ENCODE results near the gene DRGX.

Gene DRGX

GRCh38 chr10:49377256-49377655 lies 18.6 kb downstream of the DRGX start:
- Histone ChIP-seq H3K4me2 (ENCODE audit: low read depth, low read length) (no peak overlapping the region), H2AFZ (ENCODE audit: low read length) (no peak overlapping the region), H3K36me3 (replicated peaks; ENCODE audit: insufficient read depth, low read length) (no peaks in the 10 kb centered on the region), H4K20me1 (ENCODE audit: insufficient read depth, low read length) (no peaks in the 10 kb centered on the region), H3K9me2 (replicated peaks; ENCODE audit: insufficient read depth, low read length) (no peaks in the 10 kb centered on the region), H3K9ac (ENCODE audit: low read length) (no peak overlapping the region), H3K27ac (ENCODE audit: low read length) (no peak overlapping the region), H3K9me3 (replicated peaks; ENCODE audit: insufficient read depth, low read length) (no peaks in the 10 kb centered on the region), H3K4me1 (ENCODE audit: low read length) (no peaks in the 10 kb centered on the region), H3K27me3 (replicated peaks; ENCODE audit: insufficient read depth, low read length) (no peaks in the 10 kb centered on the region), H3F3A (ENCODE audit: insufficient read depth, low read length) (no peaks in the 10 kb centered on the region), H3K4me3 (ENCODE audit: low read length) (no peak overlapping the region), H3K79me2 (ENCODE audit: low read length) (no peaks in the 10 kb centered on the region)
- TF ChIP-seq CTCF (IDR thresholded peaks at IDR 0.05; ENCODE audit: low read length) (no peak), EZH2phosphoT487 (IDR thresholded peaks at IDR 0.05; ENCODE audit: low read length) (no peak), EZH2 (optimal IDR thresholded peaks at IDR 0.05; ENCODE audit: low read depth, low read length) (no peak)
- no peak for DNase-seq

GRCh38 chr10:49375611-49376010 lies 20.3 kb downstream of the DRGX start:
- H3K9me2 ChIP-seq (replicated peaks; ENCODE audit: insufficient read depth, low read length), result no peaks in the 10 kb centered on the region
- H3K9ac ChIP-seq (ENCODE audit: low read length), result no peak overlapping the region
- TF ChIP-seq CTCF (IDR thresholded peaks at IDR 0.05; ENCODE audit: low read length) (no peak), EZH2phosphoT487 (IDR thresholded peaks at IDR 0.05; ENCODE audit: low read length) (no peak), EZH2 (optimal IDR thresholded peaks at IDR 0.05; ENCODE audit: low read depth, low read length) (no peak)
- H3F3A ChIP-seq (ENCODE audit: insufficient read depth, low read length), result no peaks in the 10 kb centered on the region
- H3K27ac ChIP-seq (ENCODE audit: low read length), result no peak overlapping the region
- H2AFZ ChIP-seq (ENCODE audit: low read length), result no peak overlapping the region
- H3K36me3 ChIP-seq (replicated peaks; ENCODE audit: insufficient read depth, low read length), result no peaks in the 10 kb centered on the region
- no peak overlapping the region for H3K4me2 ChIP-seq (ENCODE audit: low read depth, low read length)
- no peaks in the 10 kb centered on the region for H3K9me3 ChIP-seq (replicated peaks; ENCODE audit: insufficient read depth, low read length)
- no peaks in the 10 kb centered on the region for H3K27me3 ChIP-seq (replicated peaks; ENCODE audit: insufficient read depth, low read length)
- H4K20me1 ChIP-seq (ENCODE audit: insufficient read depth, low read length), result no peaks in the 10 kb centered on the region
- H3K4me3 ChIP-seq (ENCODE audit: low read length), result no peak overlapping the region
- no peaks in the 10 kb centered on the region for H3K79me2 ChIP-seq (ENCODE audit: low read length)
- DNase-seq, result no peak
- H3K4me1 ChIP-seq (ENCODE audit: low read length), result no peaks in the 10 kb centered on the region

- no peaks in the 10 kb centered on the region for H3K36me3 ChIP-seq (replicated peaks; ENCODE audit: insufficient read depth, low read length)
- no peaks in the 10 kb centered on the region for H3K9me3 ChIP-seq (replicated peaks; ENCODE audit: insufficient read depth, low read length)
- no peaks in the 10 kb centered on the region for H3K79me2 ChIP-seq (ENCODE audit: low read length)
- no peaks in the 10 kb centered on the region for H3F3A ChIP-seq (ENCODE audit: insufficient read depth, low read length)
- H3K27me3 ChIP-seq (replicated peaks; ENCODE audit: insufficient read depth, low read length), result no peaks in the 10 kb centered on the region
- no peaks in the 10 kb centered on the region for H3K4me1 ChIP-seq (ENCODE audit: low read length)
- H2AFZ ChIP-seq (ENCODE audit: low read length), result no peak overlapping the region
- no peak overlapping the region for H3K9ac ChIP-seq (ENCODE audit: low read length)
- no peak overlapping the region for H3K4me2 ChIP-seq (ENCODE audit: low read depth, low read length)
- TF ChIP-seq EZH2phosphoT487 (IDR thresholded peaks at IDR 0.05; ENCODE audit: low read length) (no peak), CTCF (IDR thresholded peaks at IDR 0.05; ENCODE audit: low read length) (no peak)
- DNase-seq, result no peak
- H3K9me2 ChIP-seq (replicated peaks; ENCODE audit: insufficient read depth, low read length), result no peaks in the 10 kb centered on the region
- H4K20me1 ChIP-seq (ENCODE audit: insufficient read depth, low read length), result no peaks in the 10 kb centered on the region
- H3K27ac ChIP-seq (ENCODE audit: low read length), result no peak overlapping the region
- H3K4me3 ChIP-seq (ENCODE audit: low read length), result no peak overlapping the region
Measured at GRCh38 chr10:49374740-49375139, 21.1 kb downstream of the DRGX start.

Measured in MM.1S (cell line).